K562 (cell line): ENCODE results near the gene KLRC4. TPM values are rescaled to one million over a fixed set of nuclear protein-coding genes. Genes with fewer than 3 reads are reported as not detected.

Experiments
- ATAC-seq: fragments of 200-7000 bp; cut with Tn5 transposase; 3 replicates; pipeline ENCODE4 v1.9.1; 2020; ENCODE audit warnings: moderate library complexity
- BruUV-seq: library from RNA; stranded (reverse); fragments of 400-500 nt; replicated peaks from 2 replicates; lab custom pipeline; 2021; lab: Mats Ljungman, UMichigan
- CTCF ChIA-PET: fragments of 300-600 bp; formaldehyde crosslinking; extraction: SDS; loops from one replicate; lab custom pipeline; 2021; ENCODE audit warnings: low intra/inter-chr PET ratio; lab: Yijun Ruan, JAX
- POLR2A ChIA-PET: fragments of 300-600, 350-650 bp; sonication (Branson Sonifier 250); formaldehyde crosslinking; extraction: SDS; loops from one replicate; lab custom pipeline; 2021; ENCODE audit warnings: antibody characterized with exemption, inconsistent platforms; lab: Yijun Ruan, JAX
- DNase-seq, 4 experiments: peaks; one replicate each; pipeline versions ENCODE4 v3.0.0 to v3.0.0-alpha.2; 2011 to 2018; ENCODE audit warnings: low spot score in 3 of 4, mixed read lengths in 3 of 4; ENCODE audit errors: extremely low read depth in 1 of 4
- FAIRE-seq: peaks from 2 replicates; lab custom pipeline; 2011; peaks lifted over from hg19 to GRCh38; lab: Jason Lieb, UNC
- H2AFZ ChIP-seq: 2 replicates; pipeline ENCODE4 v1.6.0; 2011; ENCODE audit warnings: low read depth, low read length, control low read depth, inconsistent platforms
- H3K27ac ChIP-seq: fragments of 200-600 bp; 3 replicates; pipeline ENCODE4 v1.8.0; 2011; ENCODE audit warnings: low read depth, mild to moderate bottlenecking, control low read depth, inconsistent platforms, low read length, moderate library complexity, mixed read lengths; ENCODE audit errors: extremely low read depth
- H3K27me3 ChIP-seq, 2 experiments: fragments of 300-600 bp in 1 of 2; 2 replicates in 1 of 2; 3 replicates in 1 of 2; pipeline versions ENCODE4 v1.6.0 to v1.8.0; 2011; ENCODE audit warnings: inconsistent platforms in 2 of 2, low read length in 2 of 2, mild to moderate bottlenecking in 1 of 2, mixed read lengths in 1 of 2, moderate library complexity in 1 of 2; ENCODE audit not compliant: control insufficient read depth in 2 of 2, insufficient read depth in 2 of 2
- H3K36me3 ChIP-seq: fragments of 300-600 bp; 3 replicates; pipeline ENCODE4 v1.8.0; 2011; ENCODE audit warnings: mild to moderate bottlenecking, low read length, inconsistent platforms; ENCODE audit not compliant: control insufficient read depth, insufficient read depth
- H3K4me1 ChIP-seq, 2 experiments: fragments of 200-600 bp in 1 of 2; replicated peaks in 1 of 2; 2 replicates in 1 of 2; 3 replicates in 1 of 2; pipeline versions ENCODE4 v1.5.1 to v1.8.0; 2011; ENCODE audit warnings: inconsistent platforms in 2 of 2, low read length in 2 of 2, mild to moderate bottlenecking in 1 of 2, mixed read lengths in 1 of 2, moderate library complexity in 1 of 2; ENCODE audit not compliant: control insufficient read depth in 2 of 2, insufficient read depth in 2 of 2
- H3K4me2 ChIP-seq: 2 replicates; pipeline ENCODE4 v1.6.1; 2011; ENCODE audit warnings: low read length, control low read depth, inconsistent platforms, mixed read lengths; ENCODE audit not compliant: insufficient read depth
- H3K4me3 ChIP-seq: fragments of 200-600 bp; sonication (generic), shearing (Covaris generic); 2 replicates; pipeline ENCODE4 v1.5.1; 2016; ENCODE audit warnings: control low read depth, inconsistent platforms
- H3K79me2 ChIP-seq: fragments of 200-600 bp; 3 replicates; pipeline ENCODE4 v1.8.0; 2011; ENCODE audit warnings: low read length, inconsistent platforms; ENCODE audit not compliant: control insufficient read depth, insufficient read depth
- H3K9ac ChIP-seq, 2 experiments: 2 replicates each; pipeline versions ENCODE4 v1.6.0 to v1.6.1; 2011; ENCODE audit warnings: low read depth in 2 of 2, low read length in 2 of 2, control low read depth in 1 of 2, inconsistent platforms in 1 of 2, mild to moderate bottlenecking in 1 of 2, mixed read lengths in 1 of 2; ENCODE audit not compliant: insufficient read depth in 1 of 2
- H3K9me1 ChIP-seq: one replicate; pipeline ENCODE4 v1.6.0; 2011; ENCODE audit warnings: inconsistent platforms, mild to moderate bottlenecking, low read length, moderate library complexity; ENCODE audit not compliant: control insufficient read depth, insufficient read depth
- H3K9me3 ChIP-seq: replicated peaks from 2 replicates; pipeline ENCODE4 v1.5.1; 2011; ENCODE audit warnings: low read depth, low read length, inconsistent platforms; ENCODE audit not compliant: control insufficient read depth, insufficient read depth
- H4K20me1 ChIP-seq: replicated peaks from 2 replicates; pipeline ENCODE4 v1.6.1; 2011; ENCODE audit warnings: low read length, inconsistent platforms, mixed read lengths; ENCODE audit not compliant: control insufficient read depth, insufficient read depth
- ARNT ChIP-seq, 2 experiments: fragments of 450-650 bp; IDR thresholded peaks; 2 replicates each; pipeline ENCODE4 v1.6.1; 2016; ENCODE audit warnings: mild to moderate bottlenecking in 1 of 2
- CBX2 ChIP-seq: fragments of 200-600 bp; sonication (generic); IDR thresholded peaks from one replicate; pipeline ENCODE4 v1.6.1; 2012; ENCODE audit warnings: mild to moderate bottlenecking, low read length, inconsistent platforms; ENCODE audit not compliant: insufficient read depth, poor library complexity, severe bottlenecking
- MNT ChIP-seq, 2 experiments: fragments of 450-650 bp; conservative IDR thresholded peaks; 2 replicates each; pipeline ENCODE4 v1.6.1; 2017; ENCODE audit warnings: mild to moderate bottlenecking in 2 of 2, moderate library complexity in 2 of 2
- NR2C2 ChIP-seq, 2 experiments: fragments of 200-800 bp in 1 of 2; sonication (Bioruptor generic) in 1 of 2; sonication (generic) in 1 of 2; formaldehyde crosslinking in 1 of 2; IDR thresholded peaks; 2 replicates each; pipeline versions ENCODE4 v1.6.1 to v1.8.0; 2016 to 2022; ENCODE audit warnings: mild to moderate bottlenecking in 1 of 2, missing compliant biosample characterization in 1 of 2, missing genetic modification characterization in 1 of 2, missing genetic modification reagents in 1 of 2
- PML ChIP-seq: IDR thresholded peaks from 2 replicates; pipeline ENCODE4 v1.6.1; 2012; ENCODE audit warnings: low read length, inconsistent platforms
- SMARCA4 ChIP-seq: fragments of 450-650 bp; IDR thresholded peaks from 2 replicates; pipeline ENCODE4 v1.6.1; 2016
- UBTF ChIP-seq, 2 experiments: IDR thresholded peaks; 2 replicates each; pipeline ENCODE4 v1.6.1; 2012; ENCODE audit warnings: improper control_type of control experiment in 2 of 2, low read depth in 2 of 2, low read length in 2 of 2, borderline replicate concordance in 1 of 2
- ZBTB11 ChIP-seq, 3 experiments: fragments of 200-800 bp in 1 of 3; fragments of 250-450 bp in 1 of 3; fragments of 450-650 bp in 1 of 3; sonication (Bioruptor Pico) in 1 of 3; sonication (Bioruptor generic) in 1 of 3; formaldehyde crosslinking in 1 of 3; IDR thresholded peaks; 2 replicates each; pipeline versions ENCODE4 v1.6.1 to v1.8.0; 2016 to 2022; ENCODE audit warnings: mild to moderate bottlenecking in 2 of 3, missing genetic modification characterization in 2 of 3, missing compliant biosample characterization in 1 of 3, moderate library complexity in 1 of 3
- ZNF589 ChIP-seq: fragments of 200-800 bp; sonication (Bioruptor generic); IDR thresholded peaks from 2 replicates; pipeline ENCODE4 v1.6.1; 2016; ENCODE audit warnings: low read depth, missing genetic modification characterization, missing compliant biosample characterization
- WGBS: fragments of 100-300 bp; shearing (Covaris generic); methylation state at CpG from one replicate; pipeline ENCODE4 v1.1.6; 2016; ENCODE audit warnings: low coverage, mixed read lengths; ENCODE audit not compliant: insufficient coverage; ENCODE audit errors: missing lambda C conversion rate; 5-methylcytosine and 5-hydroxymethylcytosine counted together
- in situ Hi-C: fragments of 300-500 bp; cut with MboI; formaldehyde crosslinking; loops from 4 replicates; pipeline ENCODE4 v1.15.0; 2018; ENCODE audit warnings: inconsistent platforms, mixed read lengths
- intact Hi-C: fragments of 100-400 bp; cut with micrococcal nuclease; formaldehyde crosslinking; loops from 2 replicates; pipeline ENCODE4 v1.14.2; 2022
- polyA plus RNA-seq, 8 experiments: library from polyadenylated mRNA; depleted of rRNA in 4 of 8; stranded (reverse) in 5 of 8; unstranded in 3 of 8; fragments of >200 nt; fragmentation: Nextera tagmentation in 2 of 8; fragmentation: Illumina TruSeq in 1 of 8; extraction: Ambion mirVana in 2 of 8; extraction: Trizol in 1 of 8; gene quantifications; 2 replicates each; pipeline versions ENCODE4 v1.2.1 to v1.2.3, GENCODE V29; 2011 to 2014; ENCODE audit warnings: inconsistent platforms in 1 of 8, missing spikeins in 1 of 8
- total RNA-seq, 7 experiments: library from RNA; depleted of rRNA in 6 of 7; stranded (reverse); fragments of >200 nt in 6 of 7; fragmentation: Illumina TruSeq in 2 of 7; extraction: Trizol in 2 of 7; gene quantifications; 2 replicates each; pipeline versions ENCODE4 v1.2.1 to v1.2.3, GENCODE V29; 2011 to 2021; ENCODE audit warnings: low replicate concordance in 1 of 7

The KLRC4 gene
- total and polyA plus RNA-seq, 9 of the 15 experiments (the other 6 are each of a cell fraction or from before 2014, with no cell fraction given), result 0.17 TPM; not detected in 8

GRCh38 chr12:10363658-10363913 lies 46.0 kb downstream of the KLRC4 start:
- WGBS, result 3% methylated on average over 5 of the region's 5 CpGs
- Histone ChIP-seq H3K4me1 (peaks cover 2 to 18% of the 10 kb centered on the region in 2 experiments; a peak in 4 of 5 replicates), H3K36me3 (no peaks in the 10 kb centered on the region), H3K79me2 (peaks cover 31% of the 10 kb centered on the region), H2AFZ (peak overlapping the region; percentile 91), H3K4me3 (peak overlapping the region; percentile 65), H3K9ac (peak overlapping the region; percentile 91 to 92), H3K27ac (peak overlapping the region; percentile 99), H4K20me1 (no peaks in the 10 kb centered on the region), H3K9me3 (peaks cover 6% of the 10 kb centered on the region), H3K4me2 (peak overlapping the region; percentile 97), H3K27me3 (no peaks in the 10 kb centered on the region), H3K9me1 (no peaks in the 10 kb centered on the region)
- no peak for ATAC-seq
- ChIA-PET POLR2A (no interaction called here), CTCF (no interaction called here)
- intact Hi-C loops (no loop called here), in situ Hi-C loops (no loop called here)
- no peak for FAIRE-seq
- DNase-seq, result no peak
- BruUV-seq, result no TSS peak
- TF ChIP-seq MNT (conservative IDR thresholded peaks at IDR 0.05) (0 out of 4 replicates have a peak, but pooled peaks of 1 of the 2 experiments have one; percentile 8), ARNT (IDR thresholded peaks at IDR 0.05) (no peak), NR2C2 (CRISPR knock-in tag; IDR thresholded peaks at IDR 0.05) (no peak), NR2C2 (tag; IDR thresholded peaks at IDR 0.05) (peak; percentile 18; the same call in 1 of the 2 replicates), UBTF (IDR thresholded peaks at IDR 0.05; ENCODE audit: borderline replicate concordance in 1 of 2, low read depth in 2 of 2, low read length in 2 of 2) (0 out of 4 replicates have a peak, but pooled peaks of 1 of the 2 experiments have one; percentile 20), PML (peak; percentile 13; the same call in 1 of the 2 replicates), SMARCA4 (0 out of 2 replicates have a peak, but pooled peaks have one; percentile 20), ZNF589 (CRISPR knock-in tag) (peak; percentile 10; the same call in 1 of the 2 replicates), CBX2 (no peak), ZBTB11 (CRISPR knock-in tag; IDR thresholded peaks at IDR 0.05) (0 out of 6 replicates have a peak, but pooled peaks of 1 of the 3 experiments have one; percentile 1)
